OCI-M1 (cell line): Measurements from ENCODE around the gene RARA.

Source experiments
- DNase-seq: peaks from one replicate; lab custom pipeline; 2025; lab: John Stamatoyannopoulos, UW

Gene RARA

DNA sequence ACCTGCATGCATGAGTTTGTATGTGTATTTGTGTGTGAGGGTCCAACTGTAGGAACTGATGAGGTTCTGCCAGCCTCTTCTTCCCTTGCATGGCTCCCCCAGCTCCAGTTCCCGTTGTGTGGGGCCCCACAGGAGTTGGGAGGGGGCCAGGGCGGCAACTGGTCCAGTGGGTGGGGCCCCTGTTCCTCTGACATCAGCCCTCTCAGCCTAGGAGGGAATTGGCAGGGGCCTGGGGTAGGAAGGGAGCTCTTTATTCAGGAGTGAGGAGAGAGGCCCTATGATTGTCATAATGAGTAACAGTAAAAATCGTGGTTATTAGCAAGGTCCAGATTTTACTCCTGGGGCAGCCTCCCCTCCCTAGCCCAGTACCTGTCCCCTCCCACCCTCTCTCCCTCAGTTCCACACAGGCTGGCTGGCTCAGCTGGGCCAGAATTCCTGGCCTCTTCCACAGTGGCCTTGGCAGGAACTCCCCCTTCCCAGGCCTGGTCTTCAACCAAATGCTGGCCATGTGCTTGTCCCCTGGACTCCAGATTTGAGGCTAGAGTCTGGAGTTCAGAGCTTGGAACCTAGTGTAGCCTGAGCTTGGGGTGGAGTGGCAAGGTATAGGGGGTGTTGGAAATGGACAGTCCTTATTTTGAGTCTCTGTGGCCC is 18.9 kb downstream of the RARA start:
- no peak for DNase-seq

DNA sequence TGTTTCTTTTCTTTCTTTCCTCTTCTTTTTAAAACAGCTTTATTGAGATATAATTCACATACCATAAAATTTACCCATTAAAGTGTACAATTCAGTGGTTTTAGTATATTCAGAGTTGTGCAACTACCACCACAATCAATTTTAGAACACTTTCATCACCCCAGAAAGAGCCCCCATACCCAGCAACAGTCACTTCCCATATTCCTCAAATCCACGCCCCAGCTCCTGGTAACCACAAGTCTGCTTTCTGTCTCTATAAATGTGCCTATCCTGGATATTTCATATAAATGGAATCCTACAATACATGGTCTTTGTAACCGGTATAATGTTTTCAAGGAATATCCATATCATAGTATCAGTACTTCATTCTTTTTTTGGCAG is 19.4 kb downstream of the RARA start:
- no peak for DNase-seq

DNA sequence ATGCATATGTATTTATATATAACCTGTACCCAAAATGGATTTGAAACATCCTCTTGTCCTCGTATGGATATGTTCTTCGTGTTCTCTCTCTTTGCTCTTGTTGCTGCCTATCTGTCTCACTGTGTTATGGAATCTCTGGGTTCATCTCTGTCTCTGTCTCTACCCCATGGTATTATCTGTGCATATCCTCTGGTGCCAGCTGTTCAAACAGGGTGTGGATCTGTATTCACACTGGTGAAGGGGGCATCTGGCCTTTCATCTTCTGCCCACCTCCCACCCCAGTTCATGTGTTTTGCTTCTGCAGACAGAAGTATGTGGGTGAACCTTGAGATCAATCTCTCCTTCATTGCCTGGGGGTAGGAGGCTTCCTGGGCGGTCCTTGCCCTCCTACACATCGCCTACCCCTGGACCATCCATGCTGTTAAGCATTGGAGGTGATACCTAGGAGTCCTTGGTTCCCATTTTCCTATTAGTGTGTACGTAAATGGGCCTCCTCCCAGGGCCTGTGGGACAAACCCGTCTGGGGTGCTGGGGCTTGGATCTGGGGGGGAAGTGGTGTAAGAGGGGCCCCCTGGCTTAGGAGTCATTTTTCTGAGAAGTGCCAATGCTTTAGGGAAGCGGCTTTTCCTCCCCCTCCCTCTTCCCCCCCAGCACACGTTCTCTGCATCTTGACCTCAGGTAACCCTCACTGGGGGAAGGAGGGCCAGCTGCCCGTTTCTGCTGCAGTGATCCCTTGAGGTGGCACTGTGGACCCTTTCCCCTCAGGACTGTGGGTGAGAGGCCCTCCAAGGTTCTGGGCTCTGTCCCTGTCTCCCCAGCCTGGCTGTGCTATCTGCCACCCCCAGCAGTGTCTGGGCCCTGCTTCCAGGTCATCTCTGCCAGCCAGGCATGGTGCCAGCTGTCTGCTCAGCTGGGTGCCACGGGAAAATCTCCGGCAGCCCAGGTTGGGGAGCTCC is 21.1 kb downstream of the RARA start:
- peak; percentile 63 for DNase-seq

DNA sequence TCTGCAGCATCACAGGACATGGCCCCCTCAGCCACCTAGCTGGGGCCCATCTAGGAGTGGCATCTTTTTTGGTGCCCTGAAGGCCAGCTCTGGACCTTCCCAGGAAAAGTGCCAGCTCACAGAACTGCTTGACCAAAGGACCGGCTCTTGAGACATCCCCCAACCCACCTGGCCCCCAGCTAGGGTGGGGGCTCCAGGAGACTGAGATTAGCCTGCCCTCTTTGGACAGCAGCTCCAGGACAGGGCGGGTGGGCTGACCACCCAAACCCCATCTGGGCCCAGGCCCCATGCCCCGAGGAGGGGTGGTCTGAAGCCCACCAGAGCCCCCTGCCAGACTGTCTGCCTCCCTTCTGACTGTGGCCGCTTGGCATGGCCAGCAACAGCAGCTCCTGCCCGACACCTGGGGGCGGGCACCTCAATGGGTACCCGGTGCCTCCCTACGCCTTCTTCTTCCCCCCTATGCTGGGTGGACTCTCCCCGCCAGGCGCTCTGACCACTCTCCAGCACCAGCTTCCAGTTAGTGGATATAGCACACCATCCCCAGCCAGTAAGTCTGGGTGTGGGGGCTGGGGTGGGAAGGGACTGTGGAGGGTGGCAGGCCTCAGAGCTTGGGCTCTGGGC is 22.0 kb downstream of the RARA start:
- DNase-seq = no peak

DNA sequence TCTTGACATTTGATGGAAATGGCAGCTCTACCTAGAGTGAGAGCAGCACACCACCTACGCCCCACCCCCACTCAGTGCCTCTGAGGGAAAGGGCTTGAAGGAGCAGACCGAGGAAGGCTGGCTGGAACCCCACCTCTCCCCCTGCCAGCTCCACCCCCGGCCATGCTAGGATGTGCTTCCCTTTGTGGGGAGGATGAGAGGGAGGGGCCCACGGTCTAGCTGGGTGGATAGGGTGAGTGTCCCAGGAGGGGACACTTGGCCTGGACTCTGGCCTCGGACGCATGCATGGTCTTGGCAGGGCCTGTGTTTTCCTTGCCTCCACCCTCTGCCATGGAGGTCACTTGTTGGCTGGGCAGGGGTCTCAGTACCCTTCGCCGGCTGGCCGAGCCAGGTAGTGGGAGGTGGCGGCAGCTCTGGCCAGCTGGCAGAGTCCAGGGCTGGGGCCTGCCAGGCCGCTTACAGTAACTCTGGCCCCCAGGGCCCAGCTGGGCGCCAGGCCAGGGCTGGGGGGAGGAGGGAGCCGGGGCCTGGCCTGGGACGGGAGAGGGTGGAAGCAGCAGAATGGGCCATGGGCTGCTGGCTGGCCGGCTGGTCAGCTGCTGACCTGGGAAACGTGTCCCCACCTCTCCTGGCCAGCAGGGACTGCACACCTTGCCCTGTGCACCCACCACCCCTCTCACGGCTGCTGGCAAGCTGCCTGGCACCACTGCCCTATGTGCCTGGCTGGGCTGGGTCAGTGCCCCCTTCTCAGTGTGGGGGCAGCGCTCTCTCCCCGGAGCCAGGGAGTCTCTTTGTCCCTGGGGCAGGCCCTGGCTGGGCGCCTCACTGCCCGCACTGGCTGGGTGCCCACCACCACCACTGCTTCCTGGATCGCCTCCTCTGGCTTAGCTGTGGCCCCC is 23.0 kb downstream of the RARA start:
- DNase-seq = no peak

DNA sequence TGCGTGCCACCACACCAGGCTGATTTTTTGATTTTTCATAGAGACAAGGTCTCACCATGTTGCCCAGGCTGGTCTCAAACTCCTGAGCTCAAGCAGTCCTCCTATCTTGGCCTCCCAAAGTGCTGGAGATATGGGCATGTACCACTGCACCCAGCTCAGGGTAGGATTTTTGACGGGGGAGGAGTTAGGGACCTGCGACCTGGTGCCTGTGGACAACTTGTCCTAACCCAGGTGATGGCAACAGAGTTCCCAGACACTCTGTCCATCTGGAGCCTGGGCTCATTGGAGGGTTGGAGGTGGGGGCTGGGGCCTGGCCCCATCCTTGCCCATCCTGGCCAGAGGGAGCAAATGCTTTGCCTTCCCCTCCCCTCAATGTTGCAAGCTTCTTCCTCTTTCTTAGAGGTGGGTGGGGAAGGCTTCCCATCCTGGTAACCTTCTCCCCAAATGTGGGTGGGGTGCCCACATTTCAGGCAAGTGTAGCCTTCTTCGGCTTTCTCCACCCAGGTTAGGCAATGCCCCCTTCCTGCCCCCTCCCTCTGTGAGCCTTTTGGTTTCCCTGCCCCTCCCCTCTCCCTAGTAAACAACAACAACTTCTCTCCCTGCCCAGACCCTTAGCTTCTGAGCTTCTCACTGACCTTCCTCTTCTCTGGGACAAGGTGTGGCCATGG is 24.9 kb downstream of the RARA start:
- DNase-seq = peak; percentile 20

DNA sequence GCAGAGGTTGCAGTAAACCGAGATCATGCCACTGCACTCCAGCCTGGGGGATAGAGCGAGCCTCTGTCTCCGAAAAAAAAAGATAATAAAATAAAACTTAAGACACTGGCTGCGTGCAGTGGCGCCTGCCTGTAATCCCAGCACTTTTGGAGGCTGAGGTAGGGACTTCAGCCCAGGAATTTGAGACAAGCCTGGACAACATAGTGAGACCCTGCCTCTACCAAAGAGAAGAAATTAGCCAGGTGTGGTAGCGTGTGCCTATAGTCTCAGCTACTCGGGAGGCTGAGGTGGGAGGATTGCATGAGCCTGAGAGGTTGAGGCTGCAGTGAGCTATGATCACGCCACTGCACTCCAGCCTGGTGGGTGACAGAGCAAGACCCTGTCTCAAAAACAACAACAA is 26.6 kb downstream of the RARA start:
- DNase-seq = no peak

DNA sequence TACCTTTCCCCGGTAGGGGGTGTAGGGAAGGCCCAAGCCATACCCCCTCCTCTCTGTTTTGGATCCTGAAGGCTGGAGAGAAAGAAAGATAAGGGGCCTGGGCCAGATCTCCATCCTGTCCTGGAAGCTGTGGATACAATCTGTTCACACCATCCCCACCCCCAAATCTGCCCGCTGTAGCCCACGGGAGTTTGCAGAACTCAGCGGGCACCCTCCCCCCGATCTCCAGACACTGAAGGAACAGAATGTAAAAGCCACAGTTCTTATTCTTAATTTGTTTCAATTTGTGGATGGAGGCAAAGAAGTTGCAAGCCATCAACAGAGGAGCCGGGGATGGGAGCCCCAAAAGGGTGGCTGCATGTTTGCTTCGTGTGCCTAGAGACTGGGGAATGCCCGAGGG is 28.4 kb downstream of the RARA start:
- DNase-seq = no peak

DNA sequence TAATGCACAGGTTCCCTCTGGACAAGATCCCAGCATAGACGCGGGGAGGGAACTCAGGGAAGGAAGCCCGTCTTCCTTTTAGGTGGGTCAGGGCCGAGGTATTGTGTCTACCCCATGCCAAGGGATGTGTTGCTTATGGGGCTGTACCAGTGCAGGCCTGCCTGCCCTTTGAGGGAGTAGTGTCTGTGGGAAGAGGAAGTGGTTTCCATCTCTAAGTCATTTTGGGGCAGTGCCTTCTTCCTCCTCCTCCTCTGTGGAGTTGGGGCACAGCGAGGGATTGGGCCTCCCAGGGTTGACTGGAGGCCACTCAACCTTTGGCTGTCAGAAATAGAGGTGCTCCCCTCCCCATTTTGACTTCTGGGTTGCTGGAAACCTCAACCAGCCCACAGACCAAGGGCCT is 29.1 kb downstream of the RARA start:
- peak; percentile 64 for DNase-seq

DNA sequence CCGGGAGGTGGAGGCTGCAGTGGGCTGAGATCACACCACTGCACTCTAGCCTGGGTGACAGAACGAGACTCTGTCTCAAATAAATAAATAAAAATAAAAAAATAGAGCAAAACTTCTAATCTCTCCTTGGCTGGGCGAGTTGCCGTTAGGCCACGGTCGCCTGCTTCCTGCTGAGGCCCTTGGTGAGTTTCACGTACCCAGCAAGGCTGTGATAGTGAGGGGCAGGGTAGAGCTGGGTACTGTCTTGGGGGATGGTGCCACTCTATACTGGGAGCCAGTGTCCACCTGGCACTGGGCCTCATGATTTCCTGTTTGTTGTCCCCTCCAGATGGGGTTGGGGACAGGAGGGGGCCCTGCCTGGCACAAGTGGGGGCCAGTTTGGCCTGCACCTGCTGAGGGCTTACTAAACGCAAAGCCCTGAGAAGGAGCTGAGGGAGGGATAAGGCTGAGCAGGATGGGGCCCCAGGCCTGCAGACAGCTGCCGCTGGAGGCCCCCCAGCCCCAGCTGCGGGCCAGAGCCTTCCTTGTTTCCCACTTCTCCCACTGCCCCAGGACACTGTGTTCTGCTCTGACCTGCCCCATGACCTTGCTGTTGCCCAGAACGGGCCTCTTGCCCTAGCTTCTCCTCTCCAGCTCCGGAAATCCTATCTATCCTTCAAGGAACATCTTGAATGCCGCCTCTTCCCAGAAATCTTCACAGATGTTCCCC is 30.1 kb downstream of the RARA start:
- DNase-seq = no peak

DNA sequence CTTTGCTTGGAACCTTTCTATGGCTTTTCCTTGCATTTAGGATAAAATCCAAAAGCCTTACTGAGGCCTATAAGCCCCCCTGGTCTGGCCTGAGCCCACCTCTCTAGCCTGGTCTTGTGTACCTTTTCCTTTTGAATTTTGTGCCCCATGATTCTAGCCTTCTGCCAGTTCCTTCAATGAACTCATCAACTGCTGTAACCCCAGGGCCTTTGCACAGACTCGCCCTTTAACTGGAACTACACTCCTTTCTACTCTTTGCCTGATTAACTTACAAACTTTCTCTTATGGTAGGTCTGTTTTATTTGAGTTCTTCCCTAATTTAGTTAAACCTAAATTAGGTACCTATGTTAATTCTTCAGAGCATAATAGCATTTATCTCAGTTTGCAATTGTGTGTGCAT is 31.3 kb downstream of the RARA start:
- no peak for DNase-seq

DNA sequence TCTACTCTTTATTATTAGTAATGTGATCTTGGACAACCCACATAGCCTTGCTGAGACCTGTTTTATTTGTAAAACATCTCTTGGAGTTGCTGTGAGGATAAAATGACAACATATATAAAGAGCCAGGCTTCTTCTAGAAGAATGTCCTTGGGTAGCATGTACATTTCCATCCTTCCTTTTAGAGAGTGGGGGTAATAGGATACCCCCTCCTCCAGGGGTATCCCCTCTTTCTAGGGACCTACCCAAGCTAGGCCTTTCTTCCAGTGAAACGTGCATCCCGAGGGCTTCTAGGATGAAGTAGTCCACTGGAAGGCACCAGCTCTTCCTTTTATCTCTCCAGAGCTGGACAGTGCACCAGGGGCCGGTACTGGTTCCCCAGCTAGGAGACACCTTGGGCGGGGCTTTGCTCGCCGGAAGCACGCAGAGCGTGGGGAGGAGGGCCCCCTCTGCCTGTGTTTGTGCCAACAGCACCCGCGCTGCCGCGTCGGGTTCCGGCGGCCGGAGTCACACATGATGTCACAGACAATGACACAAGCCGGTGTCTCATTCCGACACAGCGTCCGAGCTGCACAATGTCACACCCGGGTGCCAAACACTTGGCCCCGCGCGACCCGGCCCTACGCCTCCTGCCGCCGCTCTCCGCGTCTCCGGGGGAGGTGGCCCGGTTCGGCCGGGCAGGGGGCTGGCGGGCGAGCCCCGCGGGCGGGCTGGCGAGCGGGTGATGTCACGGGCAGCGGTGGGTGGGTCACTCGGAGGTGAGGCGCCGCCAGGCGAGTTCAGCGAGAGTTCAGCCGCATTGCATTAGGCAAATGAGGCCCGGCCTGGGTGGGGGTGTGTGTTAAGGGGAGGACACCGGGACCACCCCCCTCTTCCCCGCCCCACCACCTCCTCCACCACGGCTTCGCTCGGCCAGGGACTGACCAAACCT is 32.2 kb downstream of the RARA start:
- DNase-seq = peak; percentile 94

DNA sequence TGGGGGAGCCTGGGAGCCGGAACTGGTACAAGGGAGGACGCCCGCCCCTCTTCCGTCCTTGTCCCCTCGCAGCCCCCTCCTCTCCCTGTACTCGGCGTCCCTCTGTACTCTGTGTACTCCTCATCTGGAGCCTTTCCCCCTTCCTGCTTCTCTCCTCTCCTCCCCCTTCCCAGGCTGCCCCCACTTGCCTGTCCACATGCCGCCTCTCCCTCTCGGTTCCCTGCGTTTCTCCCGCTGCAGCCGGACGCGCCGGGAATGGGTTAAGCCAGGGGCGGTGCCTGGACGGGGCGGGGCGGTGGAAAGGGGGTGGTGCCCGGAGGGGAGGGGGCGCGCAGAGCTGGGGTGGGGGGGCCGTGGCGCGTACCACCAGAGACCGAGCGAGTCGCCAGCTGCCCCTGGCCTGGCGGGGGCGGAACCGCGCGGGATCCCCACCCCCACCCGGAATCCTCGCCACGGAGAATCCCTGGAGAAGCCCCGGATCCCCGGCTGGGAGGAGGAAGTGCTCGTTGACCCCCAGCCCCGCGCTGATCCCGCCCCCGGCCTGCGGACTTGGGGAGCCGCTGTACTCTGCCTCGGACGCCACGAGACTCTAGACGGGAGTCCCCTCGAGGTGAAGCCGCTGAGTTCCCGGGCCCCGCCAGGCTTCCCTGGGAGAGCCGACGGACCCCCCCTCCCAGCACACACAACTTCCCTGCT is 33.0 kb downstream of the RARA start:
- DNase-seq = peak; percentile 65

DNA sequence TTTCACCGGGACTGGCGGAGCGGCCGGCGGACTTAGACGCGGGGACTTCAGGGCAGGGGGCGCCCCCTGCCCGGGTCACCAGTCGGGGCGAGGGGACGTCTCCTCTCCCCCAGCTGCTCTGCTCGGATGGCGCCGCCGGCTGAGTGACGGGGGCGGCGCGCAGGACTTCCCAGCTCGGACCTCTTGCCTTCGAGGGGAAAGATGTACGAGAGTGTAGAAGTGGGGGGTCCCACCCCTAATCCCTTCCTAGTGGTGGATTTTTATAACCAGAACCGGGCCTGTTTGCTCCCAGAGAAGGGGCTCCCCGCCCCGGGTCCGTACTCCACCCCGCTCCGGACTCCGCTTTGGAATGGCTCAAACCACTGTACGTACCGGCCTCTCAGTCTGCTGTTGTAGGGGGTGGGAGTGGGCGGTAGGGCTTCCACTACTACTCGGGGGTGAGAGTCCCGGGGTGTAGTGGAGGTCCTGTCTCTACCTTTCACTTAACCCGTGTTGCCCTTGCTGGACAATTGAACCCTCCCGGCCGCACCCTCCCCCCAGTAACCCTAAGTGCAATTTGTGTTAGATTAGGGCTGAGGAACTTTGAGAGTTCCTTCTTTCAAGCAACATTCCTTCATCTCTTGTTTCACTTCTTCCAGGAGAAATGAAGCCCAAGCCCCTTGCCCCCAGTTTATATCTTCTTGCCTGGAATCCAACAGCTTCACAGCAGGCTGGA is 33.7 kb downstream of the RARA start:
- no peak for DNase-seq

DNA sequence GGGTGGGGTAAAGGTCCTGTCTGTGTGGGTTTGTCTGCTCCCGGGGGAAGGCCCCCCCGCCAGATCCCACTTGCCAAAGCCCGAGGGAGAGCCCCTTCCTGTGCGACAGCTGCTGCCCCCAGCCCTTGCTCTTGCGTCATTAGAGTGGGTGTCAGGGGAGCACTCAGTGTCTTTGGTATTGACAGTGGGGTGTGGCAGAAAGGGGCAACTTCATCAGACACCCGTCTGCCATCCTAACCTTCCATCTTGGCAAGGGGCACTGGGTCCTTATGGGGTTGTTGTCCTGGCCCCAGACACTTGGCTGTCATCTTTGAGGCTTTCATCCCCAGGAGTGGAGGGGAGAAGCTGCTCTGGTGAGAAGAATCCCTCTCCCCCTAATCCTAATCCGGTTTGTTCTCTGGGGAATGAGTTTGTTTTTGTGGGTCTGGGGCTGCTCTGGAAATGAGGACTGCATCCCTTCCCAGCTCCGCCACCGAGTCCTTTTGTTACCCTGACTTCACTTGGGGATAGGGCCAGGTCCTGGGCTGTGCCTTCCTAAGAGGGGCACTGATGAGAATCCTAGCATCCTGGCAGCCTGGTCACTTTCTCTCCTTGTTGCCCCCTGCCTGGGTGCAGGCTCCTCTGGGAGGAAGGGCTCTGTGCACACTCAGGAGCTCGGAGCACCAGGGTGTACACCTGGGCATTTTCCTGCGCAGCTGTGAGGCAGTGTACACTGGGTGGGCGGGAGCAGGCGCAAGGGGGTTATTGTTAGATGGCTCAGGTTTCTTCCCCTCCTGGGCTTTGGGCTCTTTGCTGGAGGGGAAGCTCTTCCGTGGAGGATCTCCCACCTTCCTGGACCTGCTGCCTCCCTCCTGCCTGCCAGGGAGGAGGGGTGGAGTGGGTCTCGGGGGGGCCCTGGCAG is 34.5 kb downstream of the RARA start:
- no peak for DNase-seq

DNA sequence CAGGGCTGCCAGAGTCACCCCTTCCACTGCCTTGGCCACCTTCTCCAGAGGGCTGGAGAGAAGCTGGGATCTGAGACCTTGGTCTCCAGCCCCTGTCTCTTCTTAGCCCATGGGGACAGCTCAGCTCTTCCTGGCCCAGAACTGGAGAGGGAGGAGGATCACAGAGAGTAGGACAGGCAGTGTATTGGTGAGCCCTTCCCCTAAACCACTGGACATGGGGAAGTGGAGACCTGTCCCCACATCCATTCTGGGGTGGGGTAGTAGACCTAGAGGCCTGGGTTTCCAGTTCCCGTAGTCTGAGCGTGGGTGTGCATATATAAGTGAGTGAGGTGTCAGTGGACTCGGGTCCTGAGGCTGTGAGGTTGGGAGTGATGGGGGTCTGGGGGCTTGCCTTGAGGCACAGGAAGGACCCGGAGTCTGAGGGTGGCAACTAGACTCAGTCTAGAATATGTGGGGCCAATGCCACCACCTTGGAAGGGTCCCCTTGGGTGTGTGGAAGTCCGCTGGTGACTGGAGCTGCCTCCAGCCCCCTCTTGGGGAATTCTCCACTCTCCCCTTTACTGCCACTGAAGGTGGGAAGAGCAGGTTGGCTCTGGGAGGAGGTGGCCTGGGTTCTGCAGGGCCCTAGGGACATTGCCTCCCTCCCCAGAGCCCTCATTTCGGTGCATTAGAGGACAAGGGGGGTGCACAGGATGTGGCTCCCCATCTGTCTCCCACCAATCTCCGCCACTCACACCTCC is 35.6 kb downstream of the RARA start:
- DNase-seq = peak; percentile 36
